Smooth muscle cell of the umbilical artery (primary cell): ENCODE results near the gene CYP2A6. TPM values are rescaled to one million over a fixed set of nuclear protein-coding genes. Genes with fewer than 3 reads are reported as not detected.

Experiments
- total RNA-seq: library from RNA; depleted of rRNA; stranded (reverse); fragments of >200 nt; gene quantifications from 2 replicates; pipeline ENCODE4 v1.2.3, GENCODE V29; 2014

The CYP2A6 gene, protein sequence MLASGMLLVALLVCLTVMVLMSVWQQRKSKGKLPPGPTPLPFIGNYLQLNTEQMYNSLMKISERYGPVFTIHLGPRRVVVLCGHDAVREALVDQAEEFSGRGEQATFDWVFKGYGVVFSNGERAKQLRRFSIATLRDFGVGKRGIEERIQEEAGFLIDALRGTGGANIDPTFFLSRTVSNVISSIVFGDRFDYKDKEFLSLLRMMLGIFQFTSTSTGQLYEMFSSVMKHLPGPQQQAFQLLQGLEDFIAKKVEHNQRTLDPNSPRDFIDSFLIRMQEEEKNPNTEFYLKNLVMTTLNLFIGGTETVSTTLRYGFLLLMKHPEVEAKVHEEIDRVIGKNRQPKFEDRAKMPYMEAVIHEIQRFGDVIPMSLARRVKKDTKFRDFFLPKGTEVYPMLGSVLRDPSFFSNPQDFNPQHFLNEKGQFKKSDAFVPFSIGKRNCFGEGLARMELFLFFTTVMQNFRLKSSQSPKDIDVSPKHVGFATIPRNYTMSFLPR
- 0.30 TPM in 1 of 2 replicates, not detected in the other for total RNA-seq

GRCh38 chr19:40850277-40850676, at the start of gene CYP2A6:
TSS of gene CYP2A6 (minus strand) at chr19:40850447. CDS start at chr19:40850426, 21 bp downstream.

GRCh38 chr19:40882062-40882461, 31.8 kb upstream of the CYP2A6 start, which contains the start of gene CYP2A7:
TSS of gene CYP2A7 (minus strand) at chr19:40882231. CDS start at chr19:40882210, 21 bp downstream.

GRCh38 chr19:40798683-40799557, 51.3 kb downstream of the CYP2A6 start, which contains the start of gene EGLN2:
TSS of gene EGLN2 (plus strand) at chr19:40799191. CDS start at chr19:40800573, 1,382 bp downstream.

Other genes with a start within 250 kb of the CYP2A6 start
- gene LTBP4, start 249.1 kb downstream of the CYP2A6 start, total RNA-seq = 24.6 and 34.0 TPM in 2 replicates
- 31.8 and 72.5 TPM in 2 replicates for gene NUMBL, start 159.8 kb downstream of the CYP2A6 start, total RNA-seq
- gene COQ8B, start 133.6 kb downstream of the CYP2A6 start, total RNA-seq = 30.3 and 31.4 TPM in 2 replicates
- 14.3 and 15.1 TPM in 2 replicates for gene ITPKC, start 133.3 kb downstream of the CYP2A6 start, total RNA-seq
- 0.59 and 1.9 TPM in 2 replicates for gene ACTMAP, start 100.0 kb downstream of the CYP2A6 start, total RNA-seq
- gene SNRPA, start 99.2 kb downstream of the CYP2A6 start, total RNA-seq = 11.9 and 29.7 TPM in 2 replicates
- not detected in 2 replicates for gene MIA, start 74.9 kb downstream of the CYP2A6 start, total RNA-seq
- gene RAB4B, start 72.2 kb downstream of the CYP2A6 start, total RNA-seq = 9.5 and 11.1 TPM in 2 replicates
- gene EGLN2, start 51.3 kb downstream of the CYP2A6 start, total RNA-seq = 75.1 and 81.1 TPM in 2 replicates
- not detected in 2 replicates for gene CYP2A7, start 31.8 kb upstream of the CYP2A6 start, total RNA-seq
- not detected in 2 replicates for gene CYP2B6, start 140.8 kb upstream of the CYP2A6 start, total RNA-seq
- not detected in 2 replicates for gene CYP2A13, start 238.0 kb upstream of the CYP2A6 start, total RNA-seq